Ramos (cell line): Measurements from ENCODE around the gene OGT.
"Not testable (repeated sequence)": the region's sequence is repeated elsewhere in the genome, so short reads cannot be mapped to it uniquely, and the experiment has no call there.

Experiments used
- in situ Hi-C: fragments of 300-500 bp; cut with MboI; formaldehyde crosslinking; loops from one replicate; pipeline ENCODE4 v1.14.3; 2022; ENCODE audit warnings: low sequenced_read_pairs; ENCODE audit not compliant: unreplicated experiment

The OGT gene

GRCh38 chrX:71532753-71533425 lies at the start of gene OGT:
Gene OGT (plus strand): TSS chrX:71533104. CDS start chrX:71533300, 196 bp downstream.
- in situ Hi-C loops = no loop called here

GRCh38 chrX:71487814-71488213 lies 45.1 kb upstream of the OGT start:
- in situ Hi-C loops = no loop called here

GRCh38 chrX:71489540-71489939 lies 43.4 kb upstream of the OGT start:
- in situ Hi-C loops = no loop called here

GRCh38 chrX:71492231-71493065 lies 40.5 kb upstream of the OGT start:
- in situ Hi-C loops = no loop called here

GRCh38 chrX:71493111-71493613 lies 39.7 kb upstream of the OGT start:
- in situ Hi-C loops = no loop called here

GRCh38 chrX:71495979-71496378 lies 36.9 kb upstream of the OGT start:
- in situ Hi-C loops = not testable (repeated sequence)

GRCh38 chrX:71496476-71496875 lies 36.4 kb upstream of the OGT start:
- in situ Hi-C loops = no loop called here

- in situ Hi-C loops = loop anchor here (10.0 kb wide), 1 partner anchor 57 kb away; no protein-coding TSS in a partner anchor
Observed at GRCh38 chrX:71502080-71502479, 30.8 kb upstream of the OGT start.

- in situ Hi-C loops = loop anchor here (10.0 kb wide), 1 partner anchor 60 kb away; no protein-coding TSS in a partner anchor
Observed at GRCh38 chrX:71504346-71504745, 28.6 kb upstream of the OGT start.

GRCh38 chrX:71509289-71509688 lies 23.6 kb upstream of the OGT start:
- in situ Hi-C loops = loop anchor here (10.0 kb wide), 1 partner anchor 64 kb away; no protein-coding TSS in a partner anchor

- in situ Hi-C loops = no loop called here
Observed at GRCh38 chrX:71510161-71510560, 22.7 kb upstream of the OGT start.

GRCh38 chrX:71513731-71514130 lies 19.2 kb upstream of the OGT start:
- in situ Hi-C loops = not testable (repeated sequence)

GRCh38 chrX:71514367-71515037 lies 18.4 kb upstream of the OGT start:
- in situ Hi-C loops = no loop called here

- in situ Hi-C loops = no loop called here
Observed at GRCh38 chrX:71515038-71515396, 17.9 kb upstream of the OGT start.

GRCh38 chrX:71525316-71525715 lies 7.6 kb upstream of the OGT start:
- in situ Hi-C loops = no loop called here

- in situ Hi-C loops = no loop called here
Observed at GRCh38 chrX:71532078-71532752, 689 bp upstream of the OGT start.

GRCh38 chrX:71533516-71533850 lies 579 bp downstream of the OGT start:
- in situ Hi-C loops = no loop called here

GRCh38 chrX:71533851-71534561 lies 1.1 kb downstream of the OGT start:
- in situ Hi-C loops = no loop called here

GRCh38 chrX:71534773-71535544 lies 2.1 kb downstream of the OGT start:
- in situ Hi-C loops = no loop called here
